ENCODE measurements around the gene METAP1. TPM values are rescaled to one million over a fixed set of nuclear protein-coding genes. Genes with fewer than 3 reads are reported as not detected.
"Not testable (repeated sequence)": the region's sequence is repeated elsewhere in the genome, so short reads cannot be mapped to it uniquely, and the experiment has no call there.

The METAP1 gene
- polyA plus RNA-seq, 1 donor = 83.1 TPM

GRCh38 chr4:99052902-99053301 is 57.4 kb downstream of the METAP1 start:
- no peak for DNase-seq

- no peak for DNase-seq
Observed at GRCh38 chr4:99054428-99054994, 59.0 kb downstream of the METAP1 start.

GRCh38 chr4:99058228-99058627 is 62.7 kb downstream of the METAP1 start:
- DNase-seq = no peak

- no peak for DNase-seq
Observed at GRCh38 chr4:99059550-99059949, 64.0 kb downstream of the METAP1 start.

GRCh38 chr4:99061048-99061700 is 65.7 kb downstream of the METAP1 start:
- no peak for DNase-seq

GRCh38 chr4:99062120-99062519 is 66.6 kb downstream of the METAP1 start:
- DNase-seq = no peak

GRCh38 chr4:99065521-99065920 is 70.0 kb downstream of the METAP1 start:
- not testable (repeated sequence) for DNase-seq

- no peak for DNase-seq
Observed at GRCh38 chr4:99067617-99068016, 72.1 kb downstream of the METAP1 start.

- DNase-seq = no peak
Observed at GRCh38 chr4:99071159-99071558, 75.6 kb downstream of the METAP1 start.

- no peak for DNase-seq
Observed at GRCh38 chr4:99074816-99075215, 79.3 kb downstream of the METAP1 start.

GRCh38 chr4:99076292-99076976 is 80.9 kb downstream of the METAP1 start:
- no peak for DNase-seq

- DNase-seq = no peak
Observed at GRCh38 chr4:99077177-99077576, 81.7 kb downstream of the METAP1 start.

- no peak for DNase-seq
Observed at GRCh38 chr4:99078336-99078735, 82.8 kb downstream of the METAP1 start.

GRCh38 chr4:99078931-99079624 is 83.6 kb downstream of the METAP1 start:
- DNase-seq = no peak

- DNase-seq = no peak
Observed at GRCh38 chr4:99079625-99080295, 84.2 kb downstream of the METAP1 start.

GRCh38 chr4:99080869-99081268 is 85.3 kb downstream of the METAP1 start:
- DNase-seq = not testable (repeated sequence)

GRCh38 chr4:99082192-99082591 is 86.7 kb downstream of the METAP1 start:
- no peak for DNase-seq

- DNase-seq = no peak
Observed at GRCh38 chr4:99084595-99084994, 89.1 kb downstream of the METAP1 start.

GRCh38 chr4:99088023-99088449 is 92.5 kb downstream of the METAP1 start:
- peak; percentile 65 for DNase-seq

GRCh38 chr4:99088481-99089365 is 93.2 kb downstream of the METAP1 start, which contains the start of gene ADH5:
ADH5 (minus strand) TSS chr4:99088788; CDS start chr4:99088700, 88 bp downstream.
- peak; percentile 86 for DNase-seq
